Amniotic stem cell (primary cell): ENCODE data around the gene RASL10A.

Experiments
- DNase-seq: peaks from one replicate; lab custom pipeline; 2025; lab: John Stamatoyannopoulos, UW

The RASL10A gene

GRCh38 chr22:29338398-29338797 lies 22.9 kb upstream of the RASL10A start:
- DNase-seq = no peak

GRCh38 chr22:29337631-29338284 lies 22.3 kb upstream of the RASL10A start:
- DNase-seq = no peak

GRCh38 chr22:29336751-29337490 lies 21.4 kb upstream of the RASL10A start:
- DNase-seq = no peak

GRCh38 chr22:29335656-29336055 lies 20.2 kb upstream of the RASL10A start:
- no peak for DNase-seq

GRCh38 chr22:29334696-29335344 lies 19.3 kb upstream of the RASL10A start:
- no peak for DNase-seq

- no peak for DNase-seq
These were observed 18.7 kb upstream of the RASL10A start for GRCh38 chr22:29334148-29334547.

GRCh38 chr22:29332886-29333496 lies 17.5 kb upstream of the RASL10A start:
- DNase-seq = no peak

GRCh38 chr22:29331658-29332300 lies 16.3 kb upstream of the RASL10A start:
- no peak for DNase-seq

- DNase-seq = no peak
These were observed 15.7 kb upstream of the RASL10A start for GRCh38 chr22:29331213-29331612.

GRCh38 chr22:29330753-29331152 lies 15.3 kb upstream of the RASL10A start:
- no peak for DNase-seq

GRCh38 chr22:29330291-29330690 lies 14.8 kb upstream of the RASL10A start:
- no peak for DNase-seq

GRCh38 chr22:29329581-29329980 lies 14.1 kb upstream of the RASL10A start:
- DNase-seq = no peak

- DNase-seq = no peak
These were observed 13.3 kb upstream of the RASL10A start for GRCh38 chr22:29328566-29329500.

- no peak for DNase-seq
These were observed 12.6 kb upstream of the RASL10A start for GRCh38 chr22:29328055-29328454.

- DNase-seq = no peak
These were observed 11.7 kb upstream of the RASL10A start for GRCh38 chr22:29327089-29327764.

- DNase-seq = no peak
These were observed 11.0 kb upstream of the RASL10A start for GRCh38 chr22:29326481-29326880.

- no peak for DNase-seq
These were observed 10.4 kb upstream of the RASL10A start for GRCh38 chr22:29325785-29326315.

GRCh38 chr22:29325356-29325755 lies 9.9 kb upstream of the RASL10A start:
- no peak for DNase-seq

- no peak for DNase-seq
These were observed 8.1 kb upstream of the RASL10A start for GRCh38 chr22:29323641-29324040.

GRCh38 chr22:29320546-29320945 lies 5.0 kb upstream of the RASL10A start:
- no peak for DNase-seq
